SK-N-SH (cell line): ENCODE measurements around the gene SCNN1B. TPM values are rescaled to one million over a fixed set of nuclear protein-coding genes. Genes with fewer than 3 reads are reported as not detected.

Experiments
- CTCF ChIA-PET: fragments of 300-600, 350-600 bp; formaldehyde crosslinking; extraction: SDS; loops from one replicate; lab custom pipeline; 2021; lab: Yijun Ruan, JAX
- POLR2A ChIA-PET: fragments of 350-600 bp; sonication (Branson Sonifier 250); formaldehyde crosslinking; extraction: SDS; loops from one replicate; lab custom pipeline; 2020; ENCODE audit warnings: antibody characterized with exemption, inconsistent platforms; lab: Yijun Ruan, JAX
- DNase-seq: peaks from one replicate; pipeline ENCODE4 v3.0.0; 2012
- H2AFZ ChIP-seq: fragments of 200-600 bp; sonication (generic); 2 replicates; pipeline ENCODE4 v1.8.1; 2016; ENCODE audit warnings: antibody characterized with exemption, mild to moderate bottlenecking, low read depth
- H3F3A ChIP-seq: fragments of 200-600 bp; sonication (generic); replicated peaks from 2 replicates; pipeline ENCODE3; 2016; ENCODE audit warnings: antibody characterized with exemption, mild to moderate bottlenecking; ENCODE audit not compliant: insufficient read depth
- H3K27ac ChIP-seq, 2 experiments: fragments of 200-500 bp in 1 of 2; fragments of 200-600 bp in 1 of 2; sonication (Bioruptor generic) in 1 of 2; sonication (generic), shearing (Covaris generic) in 1 of 2; 2 replicates each; pipeline versions ENCODE4 v1.5.1 to v1.6.1; 2014 to 2016; ENCODE audit warnings: low read depth in 2 of 2, inconsistent platforms in 1 of 2, low read length in 1 of 2, mild to moderate bottlenecking in 1 of 2, mixed read lengths in 1 of 2
- H3K27me3 ChIP-seq: fragments of 200-600 bp; sonication (generic), shearing (Covaris generic); 2 replicates; pipeline ENCODE4 v1.6.1; 2016; ENCODE audit warnings: mixed run types; ENCODE audit not compliant: insufficient read depth
- H3K36me3 ChIP-seq, 2 experiments: fragments of 200-500 bp in 1 of 2; fragments of 200-600 bp in 1 of 2; sonication (Bioruptor generic) in 1 of 2; sonication (generic) in 1 of 2; replicated peaks in 1 of 2; 2 replicates each; pipeline versions ENCODE3 to v1.5.1; 2014 to 2016; ENCODE audit warnings: low read length in 1 of 2, mild to moderate bottlenecking in 1 of 2; ENCODE audit not compliant: insufficient read depth in 2 of 2, control insufficient read depth in 1 of 2
- H3K4me1 ChIP-seq, 2 experiments: fragments of 200-500 bp in 1 of 2; fragments of 200-600 bp in 1 of 2; sonication (Bioruptor generic) in 1 of 2; sonication (generic), shearing (Covaris generic) in 1 of 2; 2 replicates each; pipeline versions ENCODE4 v1.5.1 to v1.6.1; 2014 to 2016; ENCODE audit warnings: low read depth in 1 of 2, low read length in 1 of 2, mixed run types in 1 of 2; ENCODE audit not compliant: insufficient read depth in 2 of 2, control insufficient read depth in 1 of 2
- H3K4me2 ChIP-seq: fragments of 200-600 bp; sonication (generic), shearing (Covaris generic); 2 replicates; pipeline ENCODE4 v1.6.1; 2017; ENCODE audit warnings: mixed run types
- H3K4me3 ChIP-seq, 2 experiments: fragments of 200-500 bp in 1 of 2; fragments of 200-600 bp in 1 of 2; sonication (Bioruptor generic) in 1 of 2; sonication (generic), shearing (Covaris generic) in 1 of 2; 2 replicates each; pipeline versions ENCODE4 v1.5.1 to v1.8.1; 2014 to 2016; ENCODE audit warnings: low read depth in 2 of 2, inconsistent platforms in 1 of 2, low read length in 1 of 2, mild to moderate bottlenecking in 1 of 2, mixed read lengths in 1 of 2, moderate library complexity in 1 of 2
- H3K79me2 ChIP-seq: fragments of 200-600 bp; sonication (generic); 2 replicates; pipeline ENCODE4 v1.8.1; 2017; ENCODE audit warnings: mild to moderate bottlenecking; ENCODE audit not compliant: insufficient read depth
- H3K9ac ChIP-seq: fragments of 200-600 bp; sonication (generic); 2 replicates; pipeline ENCODE4 v1.6.1; 2017; ENCODE audit warnings: mixed run types
- H3K9me2 ChIP-seq: fragments of 200-600 bp; sonication (generic); 2 replicates; pipeline ENCODE4 v1.6.1; 2017; ENCODE audit warnings: mixed run types
- H3K9me3 ChIP-seq: fragments of 200-600 bp; sonication (generic); 2 replicates; pipeline ENCODE4 v1.6.1; 2017; ENCODE audit warnings: mixed run types, mild to moderate bottlenecking, moderate library complexity
- H4K20me1 ChIP-seq: fragments of 200-600 bp; sonication (generic); 2 replicates; pipeline ENCODE4 v1.6.1; 2017; ENCODE audit warnings: mild to moderate bottlenecking, mixed run types; ENCODE audit not compliant: insufficient read depth
- EP300 ChIP-seq, 2 experiments: IDR thresholded peaks; 2 replicates each; pipeline versions ENCODE4 v1.4.0 to v1.6.1; 2012; ENCODE audit warnings: borderline replicate concordance in 1 of 2, low read depth in 1 of 2, low read length in 1 of 2
- EZH2phosphoT487 ChIP-seq: fragments of 200-600 bp; sonication (generic); IDR thresholded peaks from 2 replicates; pipeline ENCODE4 v1.6.1; 2017; ENCODE audit warnings: low read depth, mixed run types, mild to moderate bottlenecking, antibody characterized with exemption, moderate library complexity, borderline replicate concordance
- FOSL2 ChIP-seq: IDR thresholded peaks from 2 replicates; pipeline ENCODE4 v1.4.0; 2012; ENCODE audit warnings: low read depth, mild to moderate bottlenecking, moderate library complexity, borderline replicate concordance
- FOXJ3 ChIP-seq: sonication (generic); formaldehyde crosslinking; IDR thresholded peaks from 2 replicates; pipeline ENCODE4 v1.5.1; 2020; ENCODE audit warnings: mild to moderate bottlenecking, missing genetic modification reagents
- IRF3 ChIP-seq: fragments of 150-350 bp; IDR thresholded peaks from 2 replicates; pipeline ENCODE4 v1.6.1; 2016; ENCODE audit warnings: mild to moderate bottlenecking, low read depth, low read length
- JUND ChIP-seq: IDR thresholded peaks from 2 replicates; pipeline ENCODE4 v1.4.0; 2012
- NFIC ChIP-seq: IDR thresholded peaks from 2 replicates; pipeline ENCODE4 v1.4.0; 2012; ENCODE audit warnings: borderline replicate concordance
- NRF1 ChIP-seq: IDR thresholded peaks from 2 replicates; pipeline ENCODE4 v1.6.1; 2012; ENCODE audit warnings: low read depth, mild to moderate bottlenecking, low read length
- REST ChIP-seq: IDR thresholded peaks from 2 replicates; pipeline ENCODE4 v1.6.1; 2012; ENCODE audit warnings: mild to moderate bottlenecking, low read depth, low read length, moderate library complexity
- RXRA ChIP-seq: IDR thresholded peaks from 2 replicates; pipeline ENCODE4 v1.4.0; 2012; ENCODE audit warnings: low read depth, mild to moderate bottlenecking, borderline replicate concordance
- TCF12 ChIP-seq: IDR thresholded peaks from 2 replicates; pipeline ENCODE4 v1.4.0; 2012
- ZBTB33 ChIP-seq: IDR thresholded peaks from 2 replicates; pipeline ENCODE4 v1.4.0; 2012; ENCODE audit warnings: low read depth, borderline replicate concordance
- WGBS: methylation state at CpG from one replicate; pipeline ENCODE4 v1.1.6; 2017; ENCODE audit warnings: low lambda C conversion rate; 5-methylcytosine and 5-hydroxymethylcytosine counted together
- polyA plus RNA-seq, 3 experiments: library from polyadenylated mRNA; depleted of rRNA; stranded (reverse); fragments of >200 nt; gene quantifications; 2 replicates each; pipeline ENCODE4 v1.2.3, GENCODE V29; 2012

Gene SCNN1B
- polyA plus RNA-seq, 1 of the 3 experiments (the other 2 are of a cell fraction) = not detected

- Histone ChIP-seq H3K4me2 (no peak overlapping the region), H3K79me2 (no peaks in the 10 kb centered on the region), H4K20me1 (no peaks in the 10 kb centered on the region), H3K9me3 (no peaks in the 10 kb centered on the region), H3K4me1 (no peaks in the 10 kb centered on the region), H3K9me2 (no peaks in the 10 kb centered on the region), H2AFZ (no peak overlapping the region), H3K27me3 (no peaks in the 10 kb centered on the region), H3K36me3 (no peaks in the 10 kb centered on the region), H3F3A (no peaks in the 10 kb centered on the region), H3K4me3 (no peak overlapping the region), H3K9ac (no peak overlapping the region), H3K27ac (no peak overlapping the region)
- CTCF ChIA-PET = interaction anchor here (1.6 kb wide), 1 partner anchor 139 kb away, joined by 4 read pairs; no protein-coding TSS in a partner anchor
- POLR2A ChIA-PET = no interaction called here
- DNase-seq = no peak
- WGBS = 79% methylated on average over 5 of the region's 5 CpGs
- TF ChIP-seq FOSL2 (no peak), IRF3 (no peak), NFIC (no peak), TCF12 (no peak), NRF1 (no peak), REST (no peak), FOXJ3 (no peak), EZH2phosphoT487 (no peak), EP300 (IDR thresholded peaks at IDR 0.05; ENCODE audit: borderline replicate concordance in 1 of 2, low read depth in 1 of 2, low read length in 1 of 2) (no peak), RXRA (no peak), ZBTB33 (no peak), JUND (no peak)
- TF ChIP-seq, all 33 proteins: peak for 0
Observed at GRCh38 chr16:23378921-23379320, 76.8 kb downstream of the SCNN1B start.
